IMR-90 (cell line): ENCODE data around the gene NUBP2. TPM values are rescaled to one million over a fixed set of nuclear protein-coding genes. Genes with fewer than 3 reads are reported as not detected.

ENCODE experiments used
- ATAC-seq: fragments of 200-7000 bp; cut with Tn5 transposase; 2 replicates; pipeline ENCODE4 v1.9.1; 2020; ENCODE audit warnings: low read depth, mild to moderate bottlenecking, moderate library complexity
- BruUV-seq: library from RNA; stranded (reverse); fragments of 400-500 nt; replicated peaks from 2 replicates; lab custom pipeline; 2021; lab: Mats Ljungman, UMichigan
- CTCF ChIA-PET: fragments of 300-600 bp; formaldehyde crosslinking; extraction: SDS; loops from one replicate; lab custom pipeline; 2021; ENCODE audit warnings: antibody characterized with exemption; lab: Yijun Ruan, JAX
- POLR2A ChIA-PET: fragments of 300-600 bp; sonication (Branson Sonifier 250); formaldehyde crosslinking; loops from one replicate; lab custom pipeline; 2022; ENCODE audit warnings: antibody characterized with exemption; ENCODE audit not compliant: unreplicated experiment; lab: Charles Lee
- DNase-seq: peaks from one replicate; pipeline ENCODE4 v3.0.0; 2013
- H2AFZ ChIP-seq: replicated peaks from 2 replicates; pipeline ENCODE3; 2013; ENCODE audit warnings: low read length, mild to moderate bottlenecking; ENCODE audit not compliant: poor library complexity
- H2AK5ac ChIP-seq: 2 replicates; pipeline ENCODE4 v1.6.1; 2013; ENCODE audit warnings: low read depth, low read length, inconsistent platforms
- H2AK9ac ChIP-seq: replicated peaks from 2 replicates; pipeline ENCODE3; 2013; ENCODE audit warnings: mild to moderate bottlenecking, low read depth, low read length, moderate library complexity; ENCODE audit not compliant: poor library complexity
- H2BK120ac ChIP-seq: 2 replicates; pipeline ENCODE4 v1.6.1; 2013; ENCODE audit warnings: low read depth, low read length, inconsistent platforms
- H2BK15ac ChIP-seq: 3 replicates; pipeline ENCODE4 v1.6.1; 2013; ENCODE audit warnings: low read depth, low read length, inconsistent platforms
- H2BK20ac ChIP-seq: 2 replicates; pipeline ENCODE4 v1.6.1; 2013; ENCODE audit warnings: low read depth, mild to moderate bottlenecking, inconsistent platforms, low read length, moderate library complexity
- H2BK5ac ChIP-seq: 2 replicates; pipeline ENCODE4 v1.6.1; 2013; ENCODE audit warnings: mild to moderate bottlenecking, low read depth, low read length, inconsistent platforms; ENCODE audit not compliant: poor library complexity, severe bottlenecking
- H3K14ac ChIP-seq: replicated peaks from 2 replicates; pipeline ENCODE4 v1.6.1; 2013; ENCODE audit warnings: low read depth, low read length, inconsistent platforms
- H3K18ac ChIP-seq: 2 replicates; pipeline ENCODE4 v1.6.1; 2013; ENCODE audit warnings: low read depth, low read length, control low read depth
- H3K23ac ChIP-seq: 2 replicates; pipeline ENCODE4 v1.6.1; 2013; ENCODE audit warnings: low read depth, low read length, inconsistent platforms
- H3K27ac ChIP-seq: 2 replicates; pipeline ENCODE4 v1.5.1; 2013; ENCODE audit warnings: mild to moderate bottlenecking, control low read depth, low read length; ENCODE audit not compliant: insufficient read depth
- H3K27me3 ChIP-seq: 2 replicates; pipeline ENCODE4 v1.6.1; 2013; ENCODE audit warnings: low read length; ENCODE audit not compliant: control insufficient read depth, insufficient read depth
- H3K36me3 ChIP-seq: 2 replicates; pipeline ENCODE4 v1.6.1; 2013; ENCODE audit warnings: low read length, mixed read lengths; ENCODE audit not compliant: control insufficient read depth, insufficient read depth
- H3K4ac ChIP-seq: 2 replicates; pipeline ENCODE4 v1.6.1; 2013; ENCODE audit warnings: low read depth, low read length, inconsistent platforms
- H3K4me1 ChIP-seq: 2 replicates; pipeline ENCODE4 v1.6.1; 2013; ENCODE audit warnings: low read length, mixed read lengths; ENCODE audit not compliant: control insufficient read depth, insufficient read depth
- H3K4me2 ChIP-seq: 2 replicates; pipeline ENCODE4 v1.6.1; 2013; ENCODE audit warnings: low read depth, mild to moderate bottlenecking, control low read depth, low read length, moderate library complexity
- H3K4me3 ChIP-seq: 2 replicates; pipeline ENCODE4 v1.5.1; 2013; ENCODE audit warnings: low read depth, mild to moderate bottlenecking, control low read depth, low read length, moderate library complexity; ENCODE audit not compliant: insufficient read depth
- H3K56ac ChIP-seq: 2 replicates; pipeline ENCODE4 v1.6.1; 2013; ENCODE audit warnings: low read length, inconsistent platforms; ENCODE audit not compliant: insufficient read depth; ENCODE audit errors: extremely low read depth
- H3K79me1 ChIP-seq, 2 experiments: 2 replicates each; pipeline ENCODE4 v1.6.1; 2013; ENCODE audit warnings: low read length in 2 of 2, inconsistent platforms in 1 of 2, low read depth in 1 of 2
- H3K9ac ChIP-seq: 2 replicates; pipeline ENCODE4 v1.6.1; 2013; ENCODE audit warnings: low read depth, low read length, control low read depth
- H3K9me1 ChIP-seq: 2 replicates; pipeline ENCODE4 v1.6.1; 2013; ENCODE audit warnings: low read length, inconsistent platforms; ENCODE audit not compliant: insufficient read depth
- H3K9me3 ChIP-seq: 2 replicates; pipeline ENCODE4 v1.6.1; 2013; ENCODE audit warnings: low read length; ENCODE audit not compliant: control insufficient read depth, insufficient read depth
- H4K20me1 ChIP-seq: 2 replicates; pipeline ENCODE4 v1.6.1; 2013; ENCODE audit warnings: low read length, inconsistent platforms; ENCODE audit not compliant: insufficient read depth
- H4K5ac ChIP-seq: 2 replicates; pipeline ENCODE4 v1.6.1; 2013; ENCODE audit warnings: mild to moderate bottlenecking, low read depth, low read length, control low read depth
- H4K8ac ChIP-seq, 2 experiments: 2 replicates each; pipeline ENCODE4 v1.6.1; 2013; ENCODE audit warnings: low read depth in 2 of 2, low read length in 2 of 2, control low read depth in 1 of 2, inconsistent platforms in 1 of 2
- H4K91ac ChIP-seq: 2 replicates; pipeline ENCODE4 v1.6.1; 2013; ENCODE audit warnings: low read depth, low read length, inconsistent platforms; ENCODE audit not compliant: insufficient read depth
- CEBPB ChIP-seq: IDR thresholded peaks from 2 replicates; pipeline ENCODE4 v1.6.1; 2012; ENCODE audit warnings: low read depth, low read length, improper control_type of control experiment
- RCOR1 ChIP-seq: IDR thresholded peaks from 2 replicates; pipeline ENCODE4 v1.6.1; 2012; ENCODE audit warnings: mild to moderate bottlenecking, low read length, improper control_type of control experiment; ENCODE audit not compliant: insufficient replicate concordance
- WGBS, 2 experiments: methylation state at CpG; one replicate each; pipeline versions ENCODE4 v1.1.5 to v1.1.7; 2013; ENCODE audit warnings: missing lambda C conversion rate in 2 of 2; ENCODE audit not compliant: insufficient read length in 1 of 2; ENCODE audit errors: extremely low coverage in 2 of 2; 5-methylcytosine and 5-hydroxymethylcytosine counted together
- dilution Hi-C: fragments of 300-500 bp; cut with HindIII; formaldehyde crosslinking; loops from one replicate; pipeline ENCODE4 v1.14.3; 2018; ENCODE audit warnings: low sequenced_read_pairs; ENCODE audit not compliant: unreplicated experiment
- in situ Hi-C: fragments of 300-500 bp; cut with MboI; formaldehyde crosslinking; loops from 3 replicates; pipeline ENCODE4 v1.14.3; 2019; ENCODE audit warnings: low sequenced_read_pairs, inconsistent platforms, mixed read lengths
- intact Hi-C: fragments of 100-400 bp; cut with micrococcal nuclease; formaldehyde crosslinking; loops from 2 replicates; pipeline ENCODE4 v1.10.0; 2022
- polyA plus RNA-seq, 3 experiments: library from polyadenylated mRNA; depleted of rRNA; stranded (reverse); fragments of >200 nt; gene quantifications; 2 replicates each; pipeline ENCODE4 v1.2.3, GENCODE V29; 2012; ENCODE audit warnings: low replicate concordance in 1 of 3
- total RNA-seq: library from RNA; depleted of rRNA; stranded (reverse); fragments of >200 nt; gene quantifications from 2 replicates; pipeline ENCODE4 v1.2.3, GENCODE V29; 2012

The NUBP2 gene
- total and polyA plus RNA-seq, 2 of the 4 experiments (the other 2 are of a cell fraction) = 62.6 to 131 TPM

DNA sequence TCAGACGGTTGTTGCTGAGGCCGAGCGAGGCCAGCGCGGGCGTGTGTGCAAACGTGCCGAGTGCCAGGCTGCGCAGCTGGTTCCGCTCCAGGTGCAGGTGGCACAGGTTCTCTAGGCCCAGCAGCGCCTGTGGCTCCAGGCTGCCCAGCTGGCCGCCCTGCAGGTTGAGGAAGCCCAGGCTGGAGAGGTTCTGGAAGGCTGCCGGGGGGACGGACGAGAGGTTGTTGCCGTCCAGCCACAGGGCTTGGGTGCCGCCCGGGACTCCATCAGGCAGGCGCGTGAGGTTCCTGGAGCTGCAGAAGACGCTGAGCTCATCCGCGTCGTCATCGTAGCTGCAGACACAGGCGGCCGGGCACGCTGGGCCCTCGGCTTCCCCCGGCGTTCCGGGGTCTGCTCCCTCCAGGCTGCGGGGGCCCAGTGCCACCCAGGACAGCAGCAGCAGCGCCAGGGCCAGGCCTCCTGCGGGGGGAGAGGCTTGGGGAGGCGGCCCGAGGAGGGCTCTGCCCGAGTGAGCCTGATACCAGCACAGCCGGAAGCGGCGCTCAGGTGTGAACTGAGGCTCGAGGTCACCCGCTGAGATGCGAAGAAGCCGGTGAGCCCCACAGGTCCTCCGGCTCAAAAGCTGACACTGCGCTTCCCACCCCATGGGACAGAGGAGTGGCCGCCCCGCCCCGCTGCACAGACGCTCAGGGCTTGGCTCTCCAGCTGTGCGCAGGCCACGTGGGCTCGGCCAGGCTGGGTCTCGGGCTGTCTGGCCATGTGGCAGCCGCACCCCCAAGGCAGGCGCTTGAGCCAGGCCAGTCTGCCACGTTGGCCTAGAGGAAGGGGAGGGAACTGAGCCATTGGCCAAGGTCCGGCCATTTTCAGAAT lies 9.4 kb downstream of the NUBP2 start:
- no peak overlapping the region for H3K9ac ChIP-seq
- no peak overlapping the region for H3K4ac ChIP-seq
- peaks cover 0 to 7% of the 10 kb centered on the region in 2 experiments; a peak in 1 of 4 replicates for H3K79me1 ChIP-seq
- H4K20me1 ChIP-seq = peaks cover 6% of the 10 kb centered on the region
- ATAC-seq (no peak), DNase-seq (no peak)
- H2BK15ac ChIP-seq = no peak overlapping the region
- no peak overlapping the region for H3K14ac ChIP-seq
- H3K18ac ChIP-seq = no peak overlapping the region
- 0 out of 2 replicates have a peak, but pooled peaks cover 2% of the 10 kb centered on the region for H3K9me1 ChIP-seq
- in situ Hi-C loops (no loop called here), intact Hi-C loops (no loop called here), dilution Hi-C loops (no loop called here)
- H4K5ac ChIP-seq = no peak overlapping the region
- H3K27ac ChIP-seq = no peak overlapping the region
- H2BK120ac ChIP-seq = no peak overlapping the region
- no peak overlapping the region for H4K91ac ChIP-seq
- WGBS, 2 experiments = 86% methylated on average over 27 of the region's 59 CpGs; no CpG with 5 or more reads in 1 of the 2 experiments
- H2BK20ac ChIP-seq = no peak overlapping the region
- H3K4me1 ChIP-seq = no peaks in the 10 kb centered on the region
- H3K23ac ChIP-seq = no peak overlapping the region
- H2AK5ac ChIP-seq = no peak overlapping the region
- POLR2A ChIA-PET = no interaction called here
- peaks cover 2% of the 10 kb centered on the region; the same call in 1 of the 2 replicates for H3K9me3 ChIP-seq
- H4K8ac ChIP-seq = no peak overlapping the region
- CTCF ChIA-PET = no interaction called here
- no peak overlapping the region for H2BK5ac ChIP-seq
- H2AK9ac ChIP-seq = no peak overlapping the region
- TF ChIP-seq RCOR1 (no peak), CEBPB (no peak)
- no TSS peak for BruUV-seq
- H3K27me3 ChIP-seq = no peaks in the 10 kb centered on the region
- H3K4me2 ChIP-seq = no peak overlapping the region
- H3K4me3 ChIP-seq = no peak overlapping the region
- H2AFZ ChIP-seq = no peak overlapping the region
- peaks cover 27% of the 10 kb centered on the region for H3K36me3 ChIP-seq
- H3K56ac ChIP-seq = no peak overlapping the region
